Thyroid gland (tissue), 4 donors: Measurements from ENCODE around the gene DOHH. TPM values are rescaled to one million over a fixed set of nuclear protein-coding genes. Genes with fewer than 3 reads are reported as not detected.

Experiments
- DNase-seq, 2 donors: peaks; one replicate each; pipeline ENCODE4 v3.0.0-alpha.2; 2019
- H3K27ac ChIP-seq, 3 donors: fragments of 200-600 bp; sonication (generic); 1 replicate in 2 of 3; 2 replicates in 1 of 3; pipeline ENCODE4 v1.5.1; 2016 to 2019; ENCODE audit warnings: mild to moderate bottlenecking in 1 of 3, moderate library complexity in 1 of 3
- H3K27me3 ChIP-seq: fragments of 200-600 bp; sonication (generic); one replicate; pipeline ENCODE4 v1.5.1; 2019
- H3K36me3 ChIP-seq, 2 donors: fragments of 200-600 bp; sonication (generic); one replicate each; pipeline ENCODE4 v1.5.1; 2016 to 2019
- H3K4me1 ChIP-seq, 2 donors: fragments of 200-600 bp; sonication (generic); one replicate each; pipeline ENCODE4 v1.5.1; 2017 to 2019
- H3K4me3 ChIP-seq, 3 donors: fragments of 200-600 bp; sonication (generic); replicated peaks in 1 of 3; 1 replicate in 2 of 3; 2 replicates in 1 of 3; pipeline ENCODE4 v1.5.1; 2016; ENCODE audit warnings: mild to moderate bottlenecking in 1 of 3
- H3K9me3 ChIP-seq: fragments of 200-600 bp; sonication (generic); one replicate; pipeline ENCODE4 v1.5.1; 2017
- POLR2A ChIP-seq, 2 donors: fragments of 450-650 bp; IDR thresholded peaks; one replicate each; pipeline ENCODE4 v1.6.1; 2017; ENCODE audit warnings: antibody characterized with exemption in 2 of 2, mild to moderate bottlenecking in 2 of 2, moderate library complexity in 1 of 2
- WGBS, 2 donors: methylation state at CpG; one replicate each; pipeline ENCODE4 v1.1.5; 2017; 5-methylcytosine and 5-hydroxymethylcytosine counted together
- intact Hi-C: fragments of 100-400 bp; cut with DNase I; formaldehyde crosslinking; loops from one replicate; pipeline ENCODE4 v1.15.1; 2023
- total RNA-seq, 4 donors: library from RNA; depleted of rRNA; stranded (reverse); fragments of >200 nt; gene quantifications; one replicate each; pipeline ENCODE4 v1.2.3, GENCODE V29; 2016
- TF ChIP-seq, protein P1 (sequence below), 6 experiments: fragments of 200-600 bp in 3 of 6; fragments of 450-650 bp in 3 of 6; sonication (generic) in 3 of 6; IDR thresholded peaks; one replicate each; pipeline ENCODE4 v1.5.1; 2016 to 2019; ENCODE audit warnings: antibody characterized with exemption in 6 of 6, mild to moderate bottlenecking in 2 of 6, inconsistent platforms in 1 of 6, moderate library complexity in 1 of 6

Gene DOHH
- total RNA-seq, 4 donors from 2014 or later = 9.0 to 18.9 (median 13.6) TPM

DNA sequence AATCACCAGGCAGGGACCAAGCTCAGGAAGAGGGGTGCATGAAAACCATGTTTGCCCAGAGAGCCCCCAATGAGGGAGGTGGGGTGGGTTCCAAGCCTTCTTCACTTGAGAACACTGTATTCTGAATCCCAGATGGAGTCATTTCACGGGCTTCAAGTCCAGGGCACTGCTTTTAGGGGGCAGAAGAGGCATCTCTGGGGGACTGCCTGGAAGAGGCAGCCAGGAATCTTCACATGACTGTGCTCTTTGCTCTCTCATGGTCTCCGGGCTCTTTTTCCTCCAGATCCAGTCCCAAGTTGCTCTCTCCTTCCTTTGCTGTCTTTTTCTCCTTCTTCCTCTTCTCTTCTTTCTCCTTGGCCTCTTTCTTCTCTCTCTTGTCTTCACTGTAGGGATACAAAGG is 25.9 kb downstream of the DOHH start:
- intact Hi-C loops = loop anchor here (5.0 kb wide), 1 partner anchor 47 kb away; no protein-coding TSS in a partner anchor
- no peak overlapping the region for H3K27ac ChIP-seq
- 70 to 72% methylated on average over 2 of the region's 2 CpGs for WGBS, 2 donors
- H3K9me3 ChIP-seq = no peaks in the 10 kb centered on the region
- no peak for DNase-seq
- H3K27me3 ChIP-seq = no peaks in the 10 kb centered on the region
- no peak overlapping the region for H3K4me3 ChIP-seq
- no peaks in the 10 kb centered on the region for H3K36me3 ChIP-seq
- H3K4me1 ChIP-seq = peaks cover 0 to 3% of the 10 kb centered on the region in 2 donors
- TF ChIP-seq, protein P1, sequence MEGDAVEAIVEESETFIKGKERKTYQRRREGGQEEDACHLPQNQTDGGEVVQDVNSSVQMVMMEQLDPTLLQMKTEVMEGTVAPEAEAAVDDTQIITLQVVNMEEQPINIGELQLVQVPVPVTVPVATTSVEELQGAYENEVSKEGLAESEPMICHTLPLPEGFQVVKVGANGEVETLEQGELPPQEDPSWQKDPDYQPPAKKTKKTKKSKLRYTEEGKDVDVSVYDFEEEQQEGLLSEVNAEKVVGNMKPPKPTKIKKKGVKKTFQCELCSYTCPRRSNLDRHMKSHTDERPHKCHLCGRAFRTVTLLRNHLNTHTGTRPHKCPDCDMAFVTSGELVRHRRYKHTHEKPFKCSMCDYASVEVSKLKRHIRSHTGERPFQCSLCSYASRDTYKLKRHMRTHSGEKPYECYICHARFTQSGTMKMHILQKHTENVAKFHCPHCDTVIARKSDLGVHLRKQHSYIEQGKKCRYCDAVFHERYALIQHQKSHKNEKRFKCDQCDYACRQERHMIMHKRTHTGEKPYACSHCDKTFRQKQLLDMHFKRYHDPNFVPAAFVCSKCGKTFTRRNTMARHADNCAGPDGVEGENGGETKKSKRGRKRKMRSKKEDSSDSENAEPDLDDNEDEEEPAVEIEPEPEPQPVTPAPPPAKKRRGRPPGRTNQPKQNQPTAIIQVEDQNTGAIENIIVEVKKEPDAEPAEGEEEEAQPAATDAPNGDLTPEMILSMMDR (IDR thresholded peaks at IDR 0.05) = no peak
- TF ChIP-seq POLR2A (IDR thresholded peaks at IDR 0.05) = no peak

DNA sequence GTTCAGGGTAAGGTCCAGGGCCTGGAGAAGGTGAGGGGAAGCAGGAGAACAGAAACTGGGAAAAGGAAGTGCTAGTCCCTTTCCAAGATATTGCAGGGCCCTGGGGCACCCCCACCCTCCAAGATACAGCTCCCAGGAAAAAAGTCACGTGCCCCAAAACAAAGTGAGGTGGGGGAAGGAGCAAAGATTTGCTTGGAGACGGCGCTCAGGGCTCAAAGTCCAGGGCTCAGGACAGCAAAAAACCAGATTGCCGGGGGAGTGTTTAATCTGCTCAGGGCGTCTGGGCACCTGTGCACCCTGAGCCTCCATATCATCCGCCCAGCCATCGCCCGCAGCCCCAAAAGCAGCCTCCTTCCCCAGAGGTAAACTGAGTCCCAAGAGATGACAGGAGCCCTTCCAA is 26.5 kb downstream of the DOHH start:
- 76 to 86% methylated on average over 8 of the region's 8 CpGs for WGBS, 2 donors
- no peak overlapping the region for H3K4me3 ChIP-seq
- intact Hi-C loops = loop anchor here (5.0 kb wide), 1 partner anchor 47 kb away; no protein-coding TSS in a partner anchor

DNA sequence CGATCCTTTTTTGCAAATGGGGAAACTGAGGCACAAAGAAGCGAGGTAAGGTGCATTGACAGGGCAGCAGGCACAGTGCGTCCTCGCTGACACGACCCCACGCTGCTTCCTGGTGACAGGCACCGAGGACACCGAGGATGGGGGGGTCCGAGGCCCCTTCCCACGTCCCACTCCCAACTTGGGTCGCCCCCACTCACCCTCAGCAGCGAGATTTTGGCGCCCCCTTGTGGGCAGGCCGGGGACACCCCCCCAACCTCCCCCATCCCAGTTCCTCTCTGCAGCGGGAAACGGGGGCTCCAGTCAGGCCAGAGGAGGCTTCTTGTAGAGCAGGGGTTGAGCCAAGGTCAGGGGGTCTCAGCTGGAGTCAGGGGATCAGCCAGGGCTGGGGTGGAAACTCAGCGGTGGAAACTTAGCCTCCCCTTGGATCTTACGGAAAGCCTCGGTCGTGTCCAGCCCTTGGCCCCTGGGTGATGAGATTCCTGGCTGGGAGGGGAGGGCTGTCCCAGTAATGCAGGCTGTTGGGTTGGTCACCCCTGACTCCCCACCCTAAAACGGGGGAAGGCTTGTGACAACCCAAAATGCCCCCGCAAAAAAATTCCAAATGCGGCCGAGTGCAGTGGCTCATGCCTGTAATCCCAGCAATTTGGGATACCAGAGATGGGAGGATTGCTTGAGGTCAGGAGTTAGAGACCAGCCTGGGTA is 28.4 kb downstream of the DOHH start:
- intact Hi-C loops = loop anchor here (2.0 to 5.0 kb wide), 2 partner anchors 45 to 143 kb away; no protein-coding TSS in a partner anchor

More for the DNA sequence above, 26.5 kb downstream of the DOHH start:
- H3K27ac ChIP-seq = no peak overlapping the region
- no peaks in the 10 kb centered on the region for H3K27me3 ChIP-seq
- no peaks in the 10 kb centered on the region for H3K36me3 ChIP-seq
- TF ChIP-seq POLR2A (IDR thresholded peaks at IDR 0.05) = no peak
- TF ChIP-seq, protein P1 (IDR thresholded peaks at IDR 0.05) = no peak
- no peaks in the 10 kb centered on the region for H3K9me3 ChIP-seq
- no peak for DNase-seq
- peaks cover 0 to 3% of the 10 kb centered on the region in 2 donors for H3K4me1 ChIP-seq

DNA sequence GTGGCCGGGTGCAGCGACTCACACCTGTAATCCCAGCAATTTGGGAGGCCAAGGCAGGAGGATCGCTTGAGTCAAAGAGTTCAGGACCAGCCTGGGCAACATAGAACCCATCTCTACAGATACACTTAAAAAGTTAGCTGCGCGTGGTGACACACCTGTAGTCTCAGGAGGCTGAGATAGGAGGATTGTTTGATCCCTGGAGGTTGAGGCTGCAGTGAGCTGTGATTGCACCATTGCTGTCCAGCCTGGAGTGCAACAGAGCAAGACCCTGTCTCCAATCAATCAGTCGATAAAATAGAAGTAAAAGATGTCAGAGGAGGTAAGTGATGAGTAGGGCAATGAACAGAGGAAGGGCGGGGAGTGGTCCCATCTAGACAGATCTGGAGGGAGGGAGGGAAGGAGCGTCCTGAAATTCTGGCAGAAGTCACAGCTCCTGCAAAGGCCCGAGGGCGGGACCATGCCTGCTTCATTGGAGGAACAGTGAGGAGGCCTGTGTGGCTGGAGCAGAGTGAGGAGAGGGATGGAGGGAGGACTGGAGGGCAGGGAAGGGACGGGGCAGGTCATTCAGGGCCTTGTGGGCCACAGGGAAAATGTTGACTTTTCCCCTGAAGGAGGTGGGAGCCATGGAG is 29.9 kb downstream of the DOHH start:
- no peak for DNase-seq
- Histone ChIP-seq H3K27me3 (no peaks in the 10 kb centered on the region), H3K36me3 (no peaks in the 10 kb centered on the region), H3K27ac (no peak overlapping the region), H3K9me3 (no peaks in the 10 kb centered on the region), H3K4me3 (no peak overlapping the region), H3K4me1 (peaks cover 0 to 6% of the 10 kb centered on the region in 2 donors)
- no peak for TF ChIP-seq POLR2A (IDR thresholded peaks at IDR 0.05)
- TF ChIP-seq, protein P1 (IDR thresholded peaks at IDR 0.05) = no peak
- 66 to 69% methylated on average over 11 of the region's 11 CpGs for WGBS, 2 donors
- intact Hi-C loops = loop anchor here (2.0 to 5.0 kb wide), 2 partner anchors 43 to 142 kb away; no protein-coding TSS in a partner anchor

More for the DNA sequence above, 28.4 kb downstream of the DOHH start:
- no peaks in the 10 kb centered on the region for H3K9me3 ChIP-seq
- no peaks in the 10 kb centered on the region for H3K27me3 ChIP-seq
- TF ChIP-seq, protein P1 (IDR thresholded peaks at IDR 0.05) = peak; percentile 46 to 90 (median 66)
- no peak for TF ChIP-seq POLR2A (IDR thresholded peaks at IDR 0.05)
- 19 to 45% methylated on average over 10 to 20 of the region's 24 CpGs for WGBS, 2 donors
- DNase-seq = peak in 1 of 2 donors; percentile 22
- H3K27ac ChIP-seq = no peak overlapping the region
- peaks cover 0 to 6% of the 10 kb centered on the region in 2 donors for H3K4me1 ChIP-seq
- H3K4me3 ChIP-seq = no peak overlapping the region
- H3K36me3 ChIP-seq = no peaks in the 10 kb centered on the region
